ENCODE results near the gene OPCML. TPM values are rescaled to one million over a fixed set of nuclear protein-coding genes. Genes with fewer than 3 reads are reported as not detected.

OPCML gene
- polyA plus RNA-seq, 1 donor from 2014 or later = 11.6 TPM

DNA sequence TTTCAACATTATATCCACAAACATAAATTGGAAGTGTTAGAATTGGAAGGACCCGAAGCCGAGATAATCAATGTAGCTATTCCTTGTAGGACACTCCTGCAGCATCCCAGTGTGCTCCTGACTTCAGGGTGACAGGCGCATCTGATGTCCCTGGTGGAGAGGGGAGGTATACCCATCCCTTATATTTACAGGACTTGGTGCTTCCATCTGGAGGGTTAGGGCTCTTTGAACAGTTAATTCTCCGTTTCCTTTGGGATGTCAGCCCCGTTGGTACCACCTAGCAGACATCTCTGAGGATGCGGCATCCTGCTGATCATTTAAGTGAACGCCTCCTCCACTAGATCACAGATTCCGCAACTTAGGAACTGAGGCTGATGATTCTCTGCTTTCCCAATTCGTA, 451.3 kb downstream of the OPCML start:
- H3K27me3 ChIP-seq (ENCODE audit: insufficient read depth, low read depth, low read length) = peaks cover 15% of the 10 kb centered on the region
- no peaks in the 10 kb centered on the region for H3K79me2 ChIP-seq (replicated peaks; ENCODE audit: insufficient read depth, low read length)
- H3K9me2 ChIP-seq (ENCODE audit: insufficient read depth, low read length) = no peaks in the 10 kb centered on the region
- no peak overlapping the region for H3K27ac ChIP-seq (ENCODE audit: low read length)
- H3K36me3 ChIP-seq (ENCODE audit: insufficient read depth, low read length) = no peaks in the 10 kb centered on the region
- no peak overlapping the region for H2AFZ ChIP-seq (ENCODE audit: low read depth, low read length)
- no peaks in the 10 kb centered on the region for H3K9me3 ChIP-seq (ENCODE audit: low read length)
- H4K20me1 ChIP-seq (ENCODE audit: insufficient read depth) = no peaks in the 10 kb centered on the region
- no peak overlapping the region for H3K4me3 ChIP-seq (ENCODE audit: low read length)
- no peak overlapping the region for H3K9ac ChIP-seq (ENCODE audit: low read length)
- no peaks in the 10 kb centered on the region for H3F3A ChIP-seq (ENCODE audit: insufficient read depth, low read length, poor library complexity, severe bottlenecking)
- TF ChIP-seq EZH2 (IDR thresholded peaks at IDR 0.05; ENCODE audit: borderline replicate concordance, insufficient read depth, low read length, poor library complexity, severe bottlenecking) (no peak), SMC3 (conservative IDR thresholded peaks at IDR 0.05; ENCODE audit: poor library complexity) (no peak), EP300 (conservative IDR thresholded peaks at IDR 0.05; ENCODE audit: poor library complexity, severe bottlenecking) (no peak), RAD21 (conservative IDR thresholded peaks at IDR 0.05) (no peak), POLR2AphosphoS5 (IDR thresholded peaks at IDR 0.05) (no peak), MXI1 (conservative IDR thresholded peaks at IDR 0.05; ENCODE audit: poor library complexity, severe bottlenecking) (no peak), TAF1 (IDR thresholded peaks at IDR 0.05; ENCODE audit: low read depth) (no peak)
- TF ChIP-seq, protein P1, sequence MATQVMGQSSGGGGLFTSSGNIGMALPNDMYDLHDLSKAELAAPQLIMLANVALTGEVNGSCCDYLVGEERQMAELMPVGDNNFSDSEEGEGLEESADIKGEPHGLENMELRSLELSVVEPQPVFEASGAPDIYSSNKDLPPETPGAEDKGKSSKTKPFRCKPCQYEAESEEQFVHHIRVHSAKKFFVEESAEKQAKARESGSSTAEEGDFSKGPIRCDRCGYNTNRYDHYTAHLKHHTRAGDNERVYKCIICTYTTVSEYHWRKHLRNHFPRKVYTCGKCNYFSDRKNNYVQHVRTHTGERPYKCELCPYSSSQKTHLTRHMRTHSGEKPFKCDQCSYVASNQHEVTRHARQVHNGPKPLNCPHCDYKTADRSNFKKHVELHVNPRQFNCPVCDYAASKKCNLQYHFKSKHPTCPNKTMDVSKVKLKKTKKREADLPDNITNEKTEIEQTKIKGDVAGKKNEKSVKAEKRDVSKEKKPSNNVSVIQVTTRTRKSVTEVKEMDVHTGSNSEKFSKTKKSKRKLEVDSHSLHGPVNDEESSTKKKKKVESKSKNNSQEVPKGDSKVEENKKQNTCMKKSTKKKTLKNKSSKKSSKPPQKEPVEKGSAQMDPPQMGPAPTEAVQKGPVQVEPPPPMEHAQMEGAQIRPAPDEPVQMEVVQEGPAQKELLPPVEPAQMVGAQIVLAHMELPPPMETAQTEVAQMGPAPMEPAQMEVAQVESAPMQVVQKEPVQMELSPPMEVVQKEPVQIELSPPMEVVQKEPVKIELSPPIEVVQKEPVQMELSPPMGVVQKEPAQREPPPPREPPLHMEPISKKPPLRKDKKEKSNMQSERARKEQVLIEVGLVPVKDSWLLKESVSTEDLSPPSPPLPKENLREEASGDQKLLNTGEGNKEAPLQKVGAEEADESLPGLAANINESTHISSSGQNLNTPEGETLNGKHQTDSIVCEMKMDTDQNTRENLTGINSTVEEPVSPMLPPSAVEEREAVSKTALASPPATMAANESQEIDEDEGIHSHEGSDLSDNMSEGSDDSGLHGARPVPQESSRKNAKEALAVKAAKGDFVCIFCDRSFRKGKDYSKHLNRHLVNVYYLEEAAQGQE (IDR thresholded peaks at IDR 0.05; ENCODE audit: borderline replicate concordance) = no peak
- TF ChIP-seq, protein P2, sequence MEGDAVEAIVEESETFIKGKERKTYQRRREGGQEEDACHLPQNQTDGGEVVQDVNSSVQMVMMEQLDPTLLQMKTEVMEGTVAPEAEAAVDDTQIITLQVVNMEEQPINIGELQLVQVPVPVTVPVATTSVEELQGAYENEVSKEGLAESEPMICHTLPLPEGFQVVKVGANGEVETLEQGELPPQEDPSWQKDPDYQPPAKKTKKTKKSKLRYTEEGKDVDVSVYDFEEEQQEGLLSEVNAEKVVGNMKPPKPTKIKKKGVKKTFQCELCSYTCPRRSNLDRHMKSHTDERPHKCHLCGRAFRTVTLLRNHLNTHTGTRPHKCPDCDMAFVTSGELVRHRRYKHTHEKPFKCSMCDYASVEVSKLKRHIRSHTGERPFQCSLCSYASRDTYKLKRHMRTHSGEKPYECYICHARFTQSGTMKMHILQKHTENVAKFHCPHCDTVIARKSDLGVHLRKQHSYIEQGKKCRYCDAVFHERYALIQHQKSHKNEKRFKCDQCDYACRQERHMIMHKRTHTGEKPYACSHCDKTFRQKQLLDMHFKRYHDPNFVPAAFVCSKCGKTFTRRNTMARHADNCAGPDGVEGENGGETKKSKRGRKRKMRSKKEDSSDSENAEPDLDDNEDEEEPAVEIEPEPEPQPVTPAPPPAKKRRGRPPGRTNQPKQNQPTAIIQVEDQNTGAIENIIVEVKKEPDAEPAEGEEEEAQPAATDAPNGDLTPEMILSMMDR (IDR thresholded peaks at IDR 0.05; ENCODE audit: poor library complexity, severe bottlenecking) = no peak
- no peak overlapping the region for H3K4me2 ChIP-seq (ENCODE audit: low read length)

DNA sequence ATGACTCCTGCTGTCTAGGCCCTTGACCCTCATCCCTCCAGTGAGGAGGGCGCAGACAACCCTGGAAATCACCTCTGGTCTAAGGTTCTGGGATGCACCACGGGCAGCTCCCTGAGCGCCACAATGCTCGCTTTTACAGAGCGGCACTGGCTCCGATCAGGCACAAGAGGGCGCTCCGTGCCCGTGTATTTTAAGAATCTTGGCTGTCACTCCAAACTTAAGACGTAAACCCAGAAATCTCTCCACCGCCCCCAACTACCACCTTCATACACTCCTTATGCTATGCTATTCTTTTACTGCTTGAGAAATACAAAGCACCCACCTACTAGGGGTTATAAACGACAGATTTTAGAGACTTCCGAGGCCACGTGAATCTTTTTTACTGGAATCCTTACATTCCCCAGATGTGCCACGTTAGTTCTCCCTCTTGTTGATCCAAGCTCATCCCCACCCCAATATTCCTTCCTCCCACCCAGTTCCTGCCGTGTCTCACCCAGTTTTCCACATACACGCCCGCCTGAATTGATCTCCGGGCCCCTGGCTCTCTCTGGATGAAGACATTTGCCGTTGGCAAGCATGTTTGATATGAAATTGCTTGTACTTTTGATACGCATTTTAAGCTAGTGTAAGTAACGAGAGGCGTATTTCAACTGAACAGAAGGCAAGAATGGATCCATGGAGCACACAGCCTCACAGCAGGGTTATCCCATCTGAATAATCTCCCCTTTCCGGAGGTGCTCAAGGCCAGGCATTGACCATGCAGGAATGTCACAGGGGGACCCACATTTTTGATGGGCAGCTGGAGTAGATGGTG, 453.5 kb downstream of the OPCML start:
- H2AFZ ChIP-seq (ENCODE audit: low read depth, low read length) = no peak overlapping the region

More for the DNA sequence above, 453.5 kb downstream of the OPCML start:
- no peaks in the 10 kb centered on the region for H4K20me1 ChIP-seq (ENCODE audit: insufficient read depth)
- peaks cover 8% of the 10 kb centered on the region for H3K27me3 ChIP-seq (ENCODE audit: insufficient read depth, low read depth, low read length)
- no peak overlapping the region for H3K27ac ChIP-seq (ENCODE audit: low read length)
- H3F3A ChIP-seq (ENCODE audit: insufficient read depth, low read length, poor library complexity, severe bottlenecking) = no peaks in the 10 kb centered on the region
- H3K9me2 ChIP-seq (ENCODE audit: insufficient read depth, low read length) = no peaks in the 10 kb centered on the region
- TF ChIP-seq MXI1 (conservative IDR thresholded peaks at IDR 0.05; ENCODE audit: poor library complexity, severe bottlenecking) (no peak), POLR2AphosphoS5 (IDR thresholded peaks at IDR 0.05) (no peak), RAD21 (conservative IDR thresholded peaks at IDR 0.05) (peak; percentile 96), TAF1 (IDR thresholded peaks at IDR 0.05; ENCODE audit: low read depth) (no peak), EP300 (conservative IDR thresholded peaks at IDR 0.05; ENCODE audit: poor library complexity, severe bottlenecking) (no peak), SMC3 (conservative IDR thresholded peaks at IDR 0.05; ENCODE audit: poor library complexity) (peak; percentile 96)
- TF ChIP-seq, protein P2 (IDR thresholded peaks at IDR 0.05; ENCODE audit: poor library complexity, severe bottlenecking) = peak; percentile 95
- TF ChIP-seq, protein P1 (IDR thresholded peaks at IDR 0.05; ENCODE audit: borderline replicate concordance) = no peak
- H3K9ac ChIP-seq (ENCODE audit: low read length) = no peak overlapping the region
- no peak overlapping the region for H3K4me2 ChIP-seq (ENCODE audit: low read length)
- H3K4me3 ChIP-seq (ENCODE audit: low read length) = no peak overlapping the region
- H3K9me3 ChIP-seq (ENCODE audit: low read length) = no peaks in the 10 kb centered on the region
- no peaks in the 10 kb centered on the region for H3K36me3 ChIP-seq (ENCODE audit: insufficient read depth, low read length)
- H3K79me2 ChIP-seq (replicated peaks; ENCODE audit: insufficient read depth, low read length) = no peaks in the 10 kb centered on the region
